DMS114 treated with DMSO at 0.1 percent for 48 hours (cell line): ENCODE results near the gene ADRB1.
A peak's percentile ranks its signal among the peaks of the same experiment; 100 is the strongest.

Experiments
- DNase-seq: peaks from one replicate; lab custom pipeline; 2025; ENCODE audit not compliant: unreplicated experiment; lab: John Stamatoyannopoulos, UW

The ADRB1 gene

GRCh38 chr10:114043532-114044246 lies at the start of gene ADRB1:
Gene ADRB1 (plus strand): TSS chr10:114043866. CDS start chr10:114044133, 267 bp downstream.
- peak; percentile 44 for DNase-seq

DNA sequence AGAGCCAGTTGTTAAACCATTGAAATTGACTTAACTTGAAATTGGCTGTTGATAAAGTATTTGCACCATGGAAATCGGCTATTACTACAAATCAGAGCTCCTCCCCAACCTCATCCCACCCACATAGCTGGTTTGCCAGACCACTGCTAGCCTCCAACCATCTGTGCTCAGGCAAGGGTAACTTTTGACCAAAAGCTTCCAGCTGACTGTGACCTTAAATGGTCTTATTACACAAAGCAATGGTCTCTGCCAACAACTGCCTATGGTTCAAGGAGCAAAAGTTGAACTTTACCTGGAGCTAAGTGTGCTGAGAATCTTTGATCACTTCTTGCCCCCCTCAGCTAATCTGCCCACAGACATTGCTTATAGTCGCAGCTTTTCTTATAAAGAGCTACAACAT lies 48.5 kb upstream of the ADRB1 start:
- no peak for DNase-seq

DNA sequence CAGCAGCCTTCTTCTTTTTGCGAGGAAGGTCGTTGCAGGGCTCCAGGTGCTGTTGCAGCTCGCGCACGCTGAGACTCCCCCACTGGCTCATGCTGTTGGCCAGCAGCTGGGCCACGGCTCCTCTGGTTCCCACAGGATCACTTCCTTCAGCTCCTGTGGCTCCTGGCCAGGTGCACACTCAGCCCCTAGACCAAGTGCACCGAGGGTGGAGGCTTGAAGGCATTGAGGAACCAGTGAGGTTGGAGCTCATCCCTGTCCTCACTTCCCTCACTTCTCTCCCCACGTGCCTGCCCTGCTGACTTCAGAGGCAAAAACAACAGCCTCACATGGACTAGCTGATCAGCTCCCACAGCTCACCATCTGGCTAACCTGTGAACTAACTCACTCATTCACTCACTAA lies 46.2 kb upstream of the ADRB1 start:
- DNase-seq: no peak

DNA sequence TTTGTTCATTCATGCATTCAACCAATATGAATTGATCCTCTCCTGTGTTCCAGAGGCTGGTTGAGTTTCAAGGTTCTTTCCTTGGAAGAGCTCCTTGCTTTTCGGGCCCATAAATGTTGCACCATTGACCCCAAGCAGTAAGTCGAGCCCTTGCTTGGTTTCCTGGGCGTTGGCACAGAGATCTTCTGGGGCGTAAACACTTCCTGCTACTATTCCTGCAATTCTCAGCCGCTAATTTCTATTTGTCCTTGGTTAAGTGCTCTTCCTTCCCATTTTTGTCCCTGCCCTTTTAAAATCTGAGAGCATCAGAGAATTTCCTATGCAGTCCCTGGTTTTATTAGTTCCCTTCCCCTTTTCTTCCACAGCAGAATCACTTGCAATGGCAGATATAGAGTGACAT lies 44.1 kb upstream of the ADRB1 start:
- no peak for DNase-seq

- DNase-seq: no peak
Measured at GRCh38 chr10:114000457-114001010, 43.1 kb upstream of the ADRB1 start.

DNA sequence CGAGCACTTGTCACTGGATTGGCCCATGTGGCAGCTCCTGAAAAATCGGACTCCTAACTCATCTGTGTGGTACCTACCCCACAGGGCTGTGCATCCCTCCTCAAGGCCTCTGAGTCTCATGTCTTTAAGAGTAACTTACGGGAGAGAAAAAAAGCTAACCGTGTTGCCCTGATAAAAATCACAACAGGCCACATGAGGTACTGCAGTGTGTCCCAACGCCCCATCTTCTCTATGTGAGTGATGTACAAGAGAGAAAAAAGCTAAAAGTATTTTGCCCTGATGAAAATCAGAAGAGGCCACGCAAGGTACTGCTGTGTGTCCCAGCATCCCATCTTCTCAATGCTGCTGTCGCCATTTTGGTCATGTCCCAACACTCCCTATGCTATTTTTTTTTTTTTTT lies 41.2 kb upstream of the ADRB1 start:
- DNase-seq: no peak

- no peak for DNase-seq
Measured at GRCh38 chr10:114003161-114003941, 40.3 kb upstream of the ADRB1 start.

DNA sequence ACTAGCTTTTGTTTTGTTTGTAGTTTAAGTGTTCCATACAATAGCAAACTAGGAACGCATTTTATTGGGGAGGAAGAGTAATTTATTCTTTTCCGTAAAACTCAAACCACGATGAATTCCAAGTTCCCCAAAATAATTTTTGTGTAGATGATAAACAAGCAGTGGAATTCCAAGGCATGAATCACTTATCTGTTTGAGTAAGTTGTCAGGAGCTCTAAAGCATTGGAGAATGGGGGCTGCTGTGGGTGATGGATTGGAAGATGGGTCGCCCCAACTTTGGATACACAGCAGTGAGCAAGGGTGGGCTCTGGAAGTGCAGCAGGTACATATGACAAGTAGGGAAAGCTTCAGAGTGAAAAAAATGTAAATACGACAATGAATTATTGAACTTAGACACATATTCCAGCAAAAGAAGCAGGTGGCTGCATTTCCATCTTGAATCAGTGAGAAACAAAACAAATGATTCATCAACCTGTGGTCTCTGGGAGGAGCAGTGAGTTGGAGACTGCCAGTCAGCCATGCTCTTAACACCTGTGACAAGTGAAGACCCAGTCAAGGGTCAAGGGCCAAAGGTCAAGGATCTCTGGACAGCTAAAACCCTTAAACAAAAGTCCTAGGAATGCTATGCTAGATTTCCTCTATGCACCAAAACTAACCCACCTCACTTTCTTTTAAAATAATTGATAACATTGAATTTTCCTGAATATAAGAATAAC lies 34.2 kb upstream of the ADRB1 start:
- no peak for DNase-seq

GRCh38 chr10:114010316-114010715 lies 33.4 kb upstream of the ADRB1 start:
- DNase-seq: no peak

GRCh38 chr10:114012650-114013049 lies 31.0 kb upstream of the ADRB1 start:
- no peak for DNase-seq

DNA sequence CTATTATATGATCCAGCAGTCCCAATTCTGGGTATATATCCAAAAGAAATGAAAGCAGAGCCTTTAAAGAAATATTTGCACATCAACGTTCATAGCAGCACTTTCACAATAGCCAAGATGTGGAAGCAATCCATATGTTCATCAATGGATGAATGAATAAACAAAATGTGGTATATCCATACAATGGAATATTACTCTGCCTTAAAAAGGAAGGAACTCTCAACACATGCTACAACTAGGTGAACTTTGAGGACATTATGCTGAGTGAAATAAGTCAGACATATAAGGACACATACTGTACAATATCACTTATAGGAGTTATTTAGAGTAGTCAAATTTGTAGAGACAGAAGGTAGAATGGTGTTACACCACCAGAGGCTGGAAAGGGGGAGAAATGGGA lies 28.0 kb upstream of the ADRB1 start:
- DNase-seq: no peak

DNA sequence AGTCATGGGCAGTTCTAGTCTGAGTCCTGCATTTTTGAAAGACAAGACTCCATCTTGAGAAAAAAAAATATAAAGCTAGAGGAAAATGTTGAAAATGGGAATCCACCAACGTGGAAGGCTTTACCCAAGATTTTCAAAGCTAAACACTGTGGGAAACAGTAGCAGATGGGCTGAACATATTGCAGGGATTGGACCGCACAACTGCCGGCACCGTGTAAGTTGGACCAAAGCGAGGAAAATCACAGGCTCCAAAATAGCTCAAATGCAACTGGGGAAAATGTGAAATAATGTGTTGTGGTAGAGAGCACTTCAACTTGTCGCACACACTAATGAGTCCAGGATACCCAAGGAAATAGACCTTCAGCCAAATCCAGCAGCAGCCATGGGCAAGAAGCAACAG lies 26.4 kb upstream of the ADRB1 start:
- DNase-seq: no peak

- DNase-seq: no peak
Measured at GRCh38 chr10:114017873-114018272, 25.8 kb upstream of the ADRB1 start.

DNA sequence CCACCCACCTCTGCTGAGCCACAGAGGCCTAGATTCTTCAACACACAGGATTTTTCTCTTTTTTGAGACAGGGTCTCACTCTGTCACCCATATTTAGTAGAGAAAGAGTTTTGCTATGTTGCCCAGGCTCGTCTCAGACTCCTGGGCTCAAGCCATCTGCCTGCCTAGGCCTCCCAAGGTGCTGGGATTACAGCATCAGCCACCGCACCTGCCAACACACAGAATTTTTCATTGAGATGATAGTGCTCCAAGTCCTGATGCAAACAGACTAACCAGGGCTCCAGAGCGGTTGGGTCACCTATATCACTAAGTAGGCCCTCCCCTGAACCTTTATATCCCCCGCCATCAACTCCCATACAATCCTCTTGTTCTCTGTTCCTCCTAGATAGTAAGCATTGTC lies 24.4 kb upstream of the ADRB1 start:
- no peak for DNase-seq

DNA sequence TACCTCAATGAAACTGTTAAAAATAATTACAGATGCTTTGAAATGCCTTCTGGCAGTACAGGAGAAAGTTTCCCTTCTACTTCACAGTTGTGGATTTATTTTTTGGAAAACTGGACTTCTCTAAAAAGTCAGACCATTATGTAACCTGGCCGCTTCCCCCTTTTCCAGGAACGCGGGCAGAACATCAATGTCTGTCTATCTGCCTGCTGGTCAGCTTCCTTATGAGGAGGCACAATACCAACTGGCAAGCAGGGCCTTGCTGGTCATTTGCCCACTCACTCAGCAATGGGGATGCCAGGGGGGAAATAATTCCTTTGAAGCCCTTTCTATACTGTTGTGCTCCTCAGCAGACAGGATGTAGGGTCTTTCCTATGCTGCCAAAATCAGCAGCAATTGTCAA lies 22.5 kb upstream of the ADRB1 start:
- DNase-seq: no peak

DNA sequence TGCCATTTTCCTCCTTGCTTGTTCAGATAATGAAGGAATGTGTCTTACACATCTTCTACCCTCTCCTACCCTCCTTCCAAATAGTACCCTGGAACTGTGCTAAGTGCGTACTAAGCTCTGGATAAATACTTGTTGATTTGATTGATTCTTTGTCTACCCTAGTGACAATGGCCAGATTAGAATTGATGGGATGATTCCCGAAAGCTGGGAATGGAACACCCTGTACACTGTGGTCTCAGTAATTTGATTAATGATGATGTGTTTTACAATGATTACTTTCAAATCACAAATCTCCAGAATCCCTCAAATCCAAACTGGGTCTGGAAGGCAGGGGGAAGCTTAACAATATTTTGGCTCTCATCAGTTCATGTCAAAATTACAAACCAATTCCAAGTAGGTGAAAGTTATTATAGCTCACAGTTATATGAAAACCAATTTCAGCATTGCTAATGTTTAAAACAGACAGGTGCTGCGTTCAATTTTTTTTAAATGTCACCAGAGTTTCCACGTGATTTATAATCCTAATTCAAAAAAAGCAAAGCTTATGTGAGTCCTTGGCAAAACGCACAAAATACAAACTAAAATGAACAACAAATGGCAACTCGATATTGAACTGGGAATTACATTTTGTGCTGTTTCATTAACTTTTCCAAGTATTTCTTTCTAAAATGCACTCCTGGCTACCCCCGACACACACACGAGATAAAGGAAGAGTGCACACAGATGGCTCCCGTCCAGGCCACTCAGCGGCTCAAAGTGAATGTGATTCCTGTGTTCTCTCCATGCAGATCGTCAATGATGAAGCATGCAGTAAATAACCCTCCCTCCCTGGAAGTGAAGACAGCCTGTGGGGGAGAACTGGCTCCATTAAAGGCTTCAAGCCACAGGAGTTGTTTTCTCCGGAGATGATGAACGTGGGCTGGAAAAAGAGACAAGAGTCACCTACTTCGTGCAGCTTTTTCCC lies 21.7 kb upstream of the ADRB1 start:
- no peak for DNase-seq

GRCh38 chr10:114022766-114023597 lies 20.7 kb upstream of the ADRB1 start:
- no peak for DNase-seq

DNA sequence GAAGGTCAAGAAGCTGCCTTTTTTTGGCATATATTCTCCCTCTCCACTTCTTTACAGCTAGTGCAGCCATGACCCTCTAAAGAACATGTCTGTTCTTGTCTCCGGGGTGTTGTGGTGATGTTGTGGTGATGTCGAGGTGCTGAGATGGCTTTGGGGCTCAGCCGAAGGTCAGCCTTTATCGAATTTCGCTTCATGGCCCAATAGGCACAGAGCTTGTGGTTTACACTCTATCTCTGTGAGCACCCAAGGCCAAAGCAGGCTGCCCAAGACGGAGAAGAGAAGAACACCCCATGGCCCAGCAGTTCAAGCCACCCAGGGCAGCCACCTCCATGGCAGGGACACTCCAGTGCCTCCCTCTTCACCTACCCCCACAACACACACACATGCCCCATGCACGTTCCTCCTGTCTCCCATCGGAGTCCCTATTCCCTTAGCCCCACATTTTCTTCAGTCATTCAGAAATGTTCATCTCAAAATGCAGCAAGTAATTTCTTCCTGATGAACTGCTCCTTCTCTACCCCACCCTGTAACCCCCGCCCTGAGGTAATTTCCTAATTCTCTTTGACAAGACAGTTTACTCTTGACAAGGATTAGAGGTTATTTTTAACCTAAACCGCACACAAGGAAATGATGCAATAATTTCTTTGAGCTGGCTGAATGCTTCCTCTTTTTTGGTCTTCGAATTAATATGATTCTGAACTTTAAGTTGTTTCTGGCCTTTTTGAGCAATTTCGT lies 18.6 kb upstream of the ADRB1 start:
- DNase-seq: no peak

DNA sequence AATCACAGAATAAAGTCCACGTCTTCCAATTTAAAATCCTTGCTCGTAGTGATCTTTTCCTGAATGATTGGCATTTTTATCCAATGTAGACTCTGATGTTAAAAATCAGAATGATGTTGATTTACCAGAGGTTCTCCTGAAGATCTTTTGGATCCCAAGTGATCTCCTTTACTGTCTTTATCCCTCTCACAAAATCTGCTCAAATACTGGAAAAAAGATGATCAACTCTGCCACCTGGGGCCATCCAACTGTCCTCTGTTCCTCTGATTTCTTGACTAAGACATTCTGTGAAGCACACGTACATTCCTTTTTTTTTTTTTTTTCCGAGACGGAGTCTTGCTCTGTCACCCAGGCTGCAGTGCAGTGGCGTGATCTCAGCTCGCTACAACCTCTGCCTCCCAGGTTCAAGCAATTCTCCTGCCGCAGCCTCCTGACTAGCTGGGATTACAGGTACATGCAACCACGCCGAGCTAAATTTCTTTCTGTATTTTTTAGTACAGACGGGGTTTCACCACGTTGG lies 18.0 kb upstream of the ADRB1 start:
- DNase-seq: no peak
